ENCODE results near the gene BTBD2. TPM values are rescaled to one million over a fixed set of nuclear protein-coding genes. Genes with fewer than 3 reads are reported as not detected.

BTBD2 gene
- total and polyA plus RNA-seq, 2 of the 8 experiments (the other 6 are each of a cell fraction or from before 2014, with no cell fraction given) = 91.7 to 92.3 TPM

DNA sequence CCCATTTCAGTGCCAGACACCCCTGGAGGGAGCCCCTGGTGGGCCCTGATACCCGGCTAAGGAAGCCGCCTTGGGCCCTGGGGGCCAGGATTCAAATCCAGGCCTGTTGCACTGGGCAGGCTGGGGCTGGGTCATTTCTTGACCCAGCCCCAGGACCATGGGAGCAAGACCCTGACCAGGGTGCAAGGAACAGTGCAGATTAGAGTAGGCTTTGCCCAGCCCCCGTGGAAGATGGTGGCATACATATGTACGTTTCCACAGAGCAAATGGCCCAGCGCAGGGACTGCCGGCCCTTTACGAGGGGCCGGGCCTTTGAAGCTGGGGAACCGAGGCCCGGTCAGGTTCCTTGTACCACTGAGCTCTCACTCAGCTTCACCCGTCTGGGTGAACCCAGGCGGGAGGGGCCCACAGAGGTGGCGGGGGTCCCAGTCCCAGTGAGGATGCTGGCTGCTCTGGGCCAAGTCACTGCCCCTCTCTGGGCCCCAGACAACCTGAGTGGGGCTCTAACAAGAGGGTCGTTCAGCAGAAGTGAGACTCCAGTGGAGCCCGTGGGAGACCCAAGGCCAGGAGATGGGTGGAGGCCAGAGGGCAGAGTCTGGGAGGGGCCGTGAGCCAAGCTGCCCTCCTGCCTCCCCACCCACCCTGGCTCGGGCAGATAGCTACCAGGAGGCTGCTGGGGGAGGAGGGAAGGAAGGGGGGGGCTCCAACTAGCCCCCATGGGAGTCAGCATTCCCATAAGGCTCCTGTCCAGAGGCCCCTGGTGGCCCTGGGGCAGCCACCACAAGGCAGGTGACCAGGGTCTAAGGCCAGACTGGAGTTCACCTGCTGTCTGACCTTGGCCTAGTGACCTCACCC is 32.8 kb upstream of the BTBD2 start (continued):
- no peak for TF ChIP-seq CHD7 (IDR thresholded peaks at IDR 0.05; ENCODE audit: insufficient replicate concordance, low read length)
- no peak for TF ChIP-seq YY1 (IDR thresholded peaks at IDR 0.05; ENCODE audit: low read depth, low read length)
- no peak for TF ChIP-seq ATF3 (IDR thresholded peaks at IDR 0.05; ENCODE audit: insufficient read depth, low read depth, low read length)
- TF ChIP-seq USF2 (IDR thresholded peaks at IDR 0.05; ENCODE audit: low read length) = no peak
- no peak for TF ChIP-seq CTBP2 (IDR thresholded peaks at IDR 0.05; ENCODE audit: borderline replicate concordance, insufficient read depth, insufficient read length, low read length)
